HL-60 (cell line): ENCODE results near the gene ID4.

Experiments
- DNase-seq, 2 experiments: peaks; one replicate each; pipeline ENCODE4 v3.0.0-alpha.2; 2010 to 2020; ENCODE audit warnings: low read depth in 1 of 2, low spot score in 1 of 2
- H3K27ac ChIP-seq: fragments of 250-450 bp; sonication (Bioruptor Pico); replicated peaks from 2 replicates; pipeline ENCODE4 v1.5.1; 2020; ENCODE audit warnings: mild to moderate bottlenecking, moderate library complexity
- H3K27me3 ChIP-seq: fragments of 250-450 bp; sonication (Bioruptor Pico); 2 replicates; pipeline ENCODE4 v1.5.1; 2021; ENCODE audit warnings: mild to moderate bottlenecking, moderate library complexity; ENCODE audit not compliant: insufficient read depth, poor library complexity, severe bottlenecking
- H3K4me3 ChIP-seq: replicated peaks from 2 replicates; pipeline ENCODE4 v1.5.1; 2011; ENCODE audit warnings: mild to moderate bottlenecking, control low read depth, low read length; ENCODE audit not compliant: insufficient read depth
- GABPA ChIP-seq: IDR thresholded peaks from 2 replicates; pipeline ENCODE4 v1.6.1; 2012; ENCODE audit warnings: low read depth
- POLR2AphosphoS5 ChIP-seq: IDR thresholded peaks from 2 replicates; pipeline ENCODE4 v1.6.1; 2012; ENCODE audit warnings: low read depth
- SPI1 ChIP-seq: IDR thresholded peaks from 2 replicates; pipeline ENCODE4 v1.6.1; 2012; ENCODE audit warnings: low read depth, mild to moderate bottlenecking, borderline replicate concordance
- TF ChIP-seq, protein P1 (sequence below): IDR thresholded peaks from one replicate; pipeline ENCODE4 v1.5.1; 2011; ENCODE audit warnings: low read length, control low read depth, inconsistent platforms; ENCODE audit not compliant: insufficient read depth
- TF ChIP-seq, protein P2 (sequence below): IDR thresholded peaks from 2 replicates; pipeline ENCODE4 v1.6.1; 2012; ENCODE audit warnings: low read depth; ENCODE audit not compliant: insufficient replicate concordance

Gene ID4

DNA sequence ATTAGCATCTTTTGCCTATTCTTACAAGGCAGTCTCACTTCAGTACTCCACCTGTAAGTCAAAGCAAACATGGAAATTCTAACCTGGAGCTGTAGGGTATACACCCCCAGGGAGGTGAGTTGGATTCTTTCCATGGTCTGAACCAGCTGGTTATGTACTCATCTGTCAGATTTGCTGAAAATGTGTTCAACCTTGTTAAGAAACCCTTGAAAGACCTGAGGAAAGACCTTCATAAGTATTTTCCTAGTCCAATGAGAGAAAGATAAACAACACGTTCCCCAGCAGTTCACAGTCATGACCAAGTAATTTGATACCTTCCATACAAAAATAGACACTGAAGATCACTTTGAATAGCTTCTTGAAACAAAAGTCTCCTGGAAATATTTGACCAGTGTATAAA, 42.5 kb downstream of the ID4 start:
- H3K27me3 ChIP-seq: no peaks in the 10 kb centered on the region
- TF ChIP-seq SPI1 (no peak), POLR2AphosphoS5 (no peak), GABPA (no peak)
- TF ChIP-seq, protein P1, sequence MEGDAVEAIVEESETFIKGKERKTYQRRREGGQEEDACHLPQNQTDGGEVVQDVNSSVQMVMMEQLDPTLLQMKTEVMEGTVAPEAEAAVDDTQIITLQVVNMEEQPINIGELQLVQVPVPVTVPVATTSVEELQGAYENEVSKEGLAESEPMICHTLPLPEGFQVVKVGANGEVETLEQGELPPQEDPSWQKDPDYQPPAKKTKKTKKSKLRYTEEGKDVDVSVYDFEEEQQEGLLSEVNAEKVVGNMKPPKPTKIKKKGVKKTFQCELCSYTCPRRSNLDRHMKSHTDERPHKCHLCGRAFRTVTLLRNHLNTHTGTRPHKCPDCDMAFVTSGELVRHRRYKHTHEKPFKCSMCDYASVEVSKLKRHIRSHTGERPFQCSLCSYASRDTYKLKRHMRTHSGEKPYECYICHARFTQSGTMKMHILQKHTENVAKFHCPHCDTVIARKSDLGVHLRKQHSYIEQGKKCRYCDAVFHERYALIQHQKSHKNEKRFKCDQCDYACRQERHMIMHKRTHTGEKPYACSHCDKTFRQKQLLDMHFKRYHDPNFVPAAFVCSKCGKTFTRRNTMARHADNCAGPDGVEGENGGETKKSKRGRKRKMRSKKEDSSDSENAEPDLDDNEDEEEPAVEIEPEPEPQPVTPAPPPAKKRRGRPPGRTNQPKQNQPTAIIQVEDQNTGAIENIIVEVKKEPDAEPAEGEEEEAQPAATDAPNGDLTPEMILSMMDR: no peak
- TF ChIP-seq, protein P2, sequence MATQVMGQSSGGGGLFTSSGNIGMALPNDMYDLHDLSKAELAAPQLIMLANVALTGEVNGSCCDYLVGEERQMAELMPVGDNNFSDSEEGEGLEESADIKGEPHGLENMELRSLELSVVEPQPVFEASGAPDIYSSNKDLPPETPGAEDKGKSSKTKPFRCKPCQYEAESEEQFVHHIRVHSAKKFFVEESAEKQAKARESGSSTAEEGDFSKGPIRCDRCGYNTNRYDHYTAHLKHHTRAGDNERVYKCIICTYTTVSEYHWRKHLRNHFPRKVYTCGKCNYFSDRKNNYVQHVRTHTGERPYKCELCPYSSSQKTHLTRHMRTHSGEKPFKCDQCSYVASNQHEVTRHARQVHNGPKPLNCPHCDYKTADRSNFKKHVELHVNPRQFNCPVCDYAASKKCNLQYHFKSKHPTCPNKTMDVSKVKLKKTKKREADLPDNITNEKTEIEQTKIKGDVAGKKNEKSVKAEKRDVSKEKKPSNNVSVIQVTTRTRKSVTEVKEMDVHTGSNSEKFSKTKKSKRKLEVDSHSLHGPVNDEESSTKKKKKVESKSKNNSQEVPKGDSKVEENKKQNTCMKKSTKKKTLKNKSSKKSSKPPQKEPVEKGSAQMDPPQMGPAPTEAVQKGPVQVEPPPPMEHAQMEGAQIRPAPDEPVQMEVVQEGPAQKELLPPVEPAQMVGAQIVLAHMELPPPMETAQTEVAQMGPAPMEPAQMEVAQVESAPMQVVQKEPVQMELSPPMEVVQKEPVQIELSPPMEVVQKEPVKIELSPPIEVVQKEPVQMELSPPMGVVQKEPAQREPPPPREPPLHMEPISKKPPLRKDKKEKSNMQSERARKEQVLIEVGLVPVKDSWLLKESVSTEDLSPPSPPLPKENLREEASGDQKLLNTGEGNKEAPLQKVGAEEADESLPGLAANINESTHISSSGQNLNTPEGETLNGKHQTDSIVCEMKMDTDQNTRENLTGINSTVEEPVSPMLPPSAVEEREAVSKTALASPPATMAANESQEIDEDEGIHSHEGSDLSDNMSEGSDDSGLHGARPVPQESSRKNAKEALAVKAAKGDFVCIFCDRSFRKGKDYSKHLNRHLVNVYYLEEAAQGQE: no peak

GRCh38 chr6:19880066-19880465, 42.9 kb downstream of the ID4 start:
- no peaks in the 10 kb centered on the region for H3K27me3 ChIP-seq
- DNase-seq: no peak
- TF ChIP-seq GABPA: no peak
- TF ChIP-seq, protein P2: no peak
- TF ChIP-seq, protein P1: no peak
- TF ChIP-seq POLR2AphosphoS5: no peak
- TF ChIP-seq SPI1: no peak
- H3K27ac ChIP-seq: no peak overlapping the region
- no peak overlapping the region for H3K4me3 ChIP-seq

More for the DNA sequence above, 42.5 kb downstream of the ID4 start:
- DNase-seq: no peak
- H3K27ac ChIP-seq: no peak overlapping the region
- H3K4me3 ChIP-seq: no peak overlapping the region

DNA sequence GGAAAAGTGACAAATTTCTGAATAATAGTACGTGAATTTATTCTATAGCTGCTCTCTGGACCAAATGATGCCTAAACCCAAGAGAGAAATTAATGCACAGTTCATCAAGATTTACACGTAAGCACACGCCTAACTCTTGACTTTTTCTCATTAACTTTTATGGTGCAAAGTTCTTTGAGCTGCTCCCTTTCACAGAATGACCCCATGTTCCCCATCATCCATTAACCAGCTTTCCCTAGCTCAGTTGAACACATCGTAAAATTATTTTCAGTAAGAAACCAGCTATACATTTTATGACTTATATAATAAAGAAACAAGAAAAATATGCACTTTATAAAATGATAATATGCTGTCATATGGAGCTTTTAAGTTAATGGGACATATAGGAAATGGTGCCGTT, 54.3 kb downstream of the ID4 start:
- H3K27me3 ChIP-seq: no peaks in the 10 kb centered on the region
- no peak overlapping the region for H3K4me3 ChIP-seq
- no peak for TF ChIP-seq SPI1
- TF ChIP-seq, protein P2: no peak
- no peak for TF ChIP-seq GABPA
- no peak for TF ChIP-seq POLR2AphosphoS5
- TF ChIP-seq, protein P1: no peak
- no peak overlapping the region for H3K27ac ChIP-seq
- DNase-seq: no peak
